Activated CD4-positive, alpha-beta memory T cell treated with anti-CD3 and anti-CD28 coated beads for 36 hours (primary cell): ENCODE measurements around the gene SHISA9. TPM values are rescaled to one million over a fixed set of nuclear protein-coding genes. Genes with fewer than 3 reads are reported as not detected.

Experiments
- CTCF ChIA-PET: fragments of 350-600 bp; sonication (Branson Sonifier 250); formaldehyde crosslinking; loops from one replicate; lab custom pipeline; 2021; ENCODE audit warnings: antibody characterized with exemption, inconsistent platforms; lab: Charles Lee
- POLR2A ChIA-PET: fragments of 350-600 bp; sonication (Branson Sonifier 250); formaldehyde crosslinking; loops from one replicate; lab custom pipeline; 2021; ENCODE audit warnings: antibody characterized with exemption; lab: Charles Lee
- DNase-seq: peaks from one replicate; pipeline ENCODE4 v3.0.0-alpha.2; 2020
- H3K27ac Mint-ChIP-seq: one replicate; pipeline ENCODE4 v1.8.0; 2021; ENCODE audit warnings: mixed read lengths
- H3K27me3 Mint-ChIP-seq: one replicate; pipeline ENCODE4 v1.8.0; 2021; ENCODE audit warnings: mixed read lengths
- H3K36me3 Mint-ChIP-seq: one replicate; pipeline ENCODE4 v1.8.0; 2021; ENCODE audit warnings: mixed read lengths
- H3K4me1 Mint-ChIP-seq: one replicate; pipeline ENCODE4 v1.8.0; 2021; ENCODE audit warnings: low read depth, mixed read lengths
- H3K4me3 Mint-ChIP-seq: one replicate; pipeline ENCODE4 v1.8.0; 2021; ENCODE audit warnings: mild to moderate bottlenecking, mixed read lengths
- H3K9me3 Mint-ChIP-seq: one replicate; pipeline ENCODE4 v1.8.0; 2021; ENCODE audit warnings: mixed read lengths
- intact Hi-C: fragments of 100-400 bp; cut with micrococcal nuclease; formaldehyde crosslinking; loops from one replicate; pipeline ENCODE4 v1.15.1; 2023
- total RNA-seq, 2 experiments: library from RNA; stranded (reverse); gene quantifications; one replicate each; pipeline ENCODE4 v1.2.3, GENCODE V29; 2021

SHISA9 gene
- total RNA-seq, 2 experiments from 2014 or later, result 0.05 TPM; not detected in 1

DNA sequence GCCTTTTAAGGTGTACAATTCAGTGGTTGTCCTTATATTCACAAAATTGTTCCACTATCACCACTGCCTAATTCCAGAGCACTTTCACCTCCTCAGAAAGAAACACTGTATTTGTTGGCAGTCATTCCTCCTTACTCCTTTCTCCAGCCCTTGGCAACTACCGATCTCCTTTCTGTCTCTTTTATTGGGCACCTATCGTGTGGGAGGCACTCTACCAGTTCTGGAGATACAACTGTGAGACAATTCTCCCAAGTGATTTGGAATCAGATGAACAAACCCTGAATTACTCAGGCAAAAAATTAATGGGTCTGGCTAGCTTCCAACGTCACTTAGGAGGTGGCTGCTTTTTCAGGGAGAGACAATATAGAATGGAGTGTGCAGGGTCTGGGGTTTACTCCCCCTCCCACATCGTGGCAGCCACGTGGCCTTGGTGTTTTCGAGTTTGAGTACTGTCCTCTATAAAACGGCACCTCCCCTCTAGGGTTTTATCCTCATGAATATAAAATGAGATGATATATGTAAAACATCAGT, 63.9 kb downstream of the SHISA9 start:
- no peak for DNase-seq
- no peaks in the 10 kb centered on the region for H3K27me3 Mint-ChIP-seq
- H3K4me1 Mint-ChIP-seq, result no peaks in the 10 kb centered on the region
- peaks cover 3% of the 10 kb centered on the region for H3K9me3 Mint-ChIP-seq
- CTCF ChIA-PET, result no interaction called here
- H3K4me3 Mint-ChIP-seq, result no peak overlapping the region
- intact Hi-C loops, result no loop called here
- POLR2A ChIA-PET, result no interaction called here
- H3K36me3 Mint-ChIP-seq, result no peaks in the 10 kb centered on the region
- no peak overlapping the region for H3K27ac Mint-ChIP-seq

DNA sequence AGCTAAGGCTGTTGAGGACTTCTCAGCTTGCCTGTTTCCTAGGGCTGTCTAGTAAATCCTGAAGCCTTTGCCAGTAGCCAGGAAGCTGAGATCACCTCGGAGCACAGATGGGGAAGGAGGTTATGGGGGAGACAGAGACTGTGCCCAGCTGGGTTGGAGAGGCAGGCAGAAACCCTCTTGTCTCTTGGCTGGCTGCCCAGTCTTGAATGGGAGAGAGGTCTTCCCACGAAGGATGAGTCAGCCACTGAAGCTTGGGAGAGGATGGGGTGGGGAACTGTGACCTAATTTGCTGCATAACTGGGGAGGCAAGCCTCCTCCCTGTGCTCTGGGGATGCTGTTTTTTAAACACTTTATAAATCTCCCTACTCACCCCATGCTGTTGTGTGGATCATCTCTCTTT, 69.8 kb downstream of the SHISA9 start:
- CTCF ChIA-PET, result no interaction called here
- POLR2A ChIA-PET, result no interaction called here

DNA sequence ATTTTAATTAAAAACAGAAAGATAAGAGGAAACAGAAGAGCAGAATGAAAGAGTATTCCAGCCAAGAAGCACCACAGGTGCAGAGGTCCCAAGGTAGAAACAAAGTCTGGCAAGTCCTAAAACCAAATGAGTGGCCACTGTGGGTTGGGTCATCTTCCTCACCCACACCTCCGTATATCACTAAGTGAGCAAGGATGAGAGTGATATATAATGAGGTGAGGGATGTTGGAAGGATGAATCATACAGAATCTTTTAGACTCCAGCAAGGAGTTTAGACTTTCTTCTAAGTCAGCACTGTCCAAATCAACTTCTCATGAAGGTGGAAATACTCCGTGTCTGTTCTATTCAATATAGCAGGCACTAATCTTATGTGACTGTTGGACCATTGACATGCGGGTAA, 70.8 kb downstream of the SHISA9 start:
- no peak for DNase-seq
- intact Hi-C loops, result no loop called here
- POLR2A ChIA-PET, result no interaction called here
- no peaks in the 10 kb centered on the region for H3K36me3 Mint-ChIP-seq
- peaks cover 3% of the 10 kb centered on the region for H3K9me3 Mint-ChIP-seq
- CTCF ChIA-PET, result no interaction called here
- H3K4me1 Mint-ChIP-seq, result no peaks in the 10 kb centered on the region
- H3K27ac Mint-ChIP-seq, result no peak overlapping the region
- H3K4me3 Mint-ChIP-seq, result no peak overlapping the region
- H3K27me3 Mint-ChIP-seq, result no peaks in the 10 kb centered on the region

More for the DNA sequence above, 69.8 kb downstream of the SHISA9 start:
- H3K4me1 Mint-ChIP-seq, result no peaks in the 10 kb centered on the region
- intact Hi-C loops, result no loop called here
- no peaks in the 10 kb centered on the region for H3K36me3 Mint-ChIP-seq
- no peak for DNase-seq
- H3K27ac Mint-ChIP-seq, result no peak overlapping the region
- no peak overlapping the region for H3K4me3 Mint-ChIP-seq
- peaks cover 3% of the 10 kb centered on the region for H3K9me3 Mint-ChIP-seq
- no peaks in the 10 kb centered on the region for H3K27me3 Mint-ChIP-seq

DNA sequence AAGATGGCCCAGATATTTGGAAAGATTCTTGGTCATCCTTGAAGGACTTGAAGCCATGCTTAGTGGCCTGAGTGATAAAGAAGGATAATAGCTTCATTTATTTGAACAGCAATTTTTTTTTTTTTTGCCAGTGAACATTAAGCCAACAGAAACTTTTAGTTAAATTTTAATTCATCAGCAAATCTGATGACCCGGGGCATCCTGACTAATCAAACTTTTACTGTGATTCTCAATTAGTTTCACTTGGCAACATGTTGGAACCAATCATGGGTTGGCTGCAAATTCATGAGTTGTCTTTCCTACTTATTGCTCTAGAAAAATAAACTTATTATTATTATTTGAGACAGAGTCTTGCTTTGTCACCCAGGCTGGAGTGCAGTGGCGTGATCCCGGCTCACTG, 74.4 kb downstream of the SHISA9 start:
- POLR2A ChIA-PET, result no interaction called here
- H3K9me3 Mint-ChIP-seq, result peaks cover 3% of the 10 kb centered on the region
- intact Hi-C loops, result no loop called here

DNA sequence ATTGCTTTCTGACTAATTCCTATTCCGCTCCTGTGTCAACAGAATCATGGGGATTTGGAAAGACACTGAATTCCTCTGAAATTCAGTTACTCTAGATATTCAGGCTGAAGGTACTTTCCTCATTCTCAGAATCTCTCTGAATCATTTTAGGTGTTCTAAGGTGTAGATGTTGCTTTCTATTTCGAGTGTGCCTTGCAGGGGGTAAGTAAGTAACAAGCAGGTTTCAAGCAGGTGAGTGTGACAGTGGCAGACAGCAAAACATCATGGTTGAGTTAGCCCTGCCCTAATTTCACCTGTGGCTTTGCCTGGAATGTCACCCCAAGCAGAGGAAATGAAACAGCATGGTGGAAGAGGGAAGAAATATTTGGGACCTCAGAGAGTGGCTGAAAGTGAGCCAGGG, 75.1 kb downstream of the SHISA9 start:
- no peaks in the 10 kb centered on the region for H3K27me3 Mint-ChIP-seq
- no peak overlapping the region for H3K4me3 Mint-ChIP-seq
- no peaks in the 10 kb centered on the region for H3K36me3 Mint-ChIP-seq
- intact Hi-C loops, result no loop called here
- CTCF ChIA-PET, result no interaction called here
- POLR2A ChIA-PET, result no interaction called here
- H3K9me3 Mint-ChIP-seq, result peaks cover 3% of the 10 kb centered on the region
- no peak overlapping the region for H3K27ac Mint-ChIP-seq
- H3K4me1 Mint-ChIP-seq, result no peaks in the 10 kb centered on the region
- no peak for DNase-seq

More for the DNA sequence above, 74.4 kb downstream of the SHISA9 start:
- Mint-ChIP-seq H3K27ac (no peak overlapping the region), H3K4me3 (no peak overlapping the region), H3K4me1 (no peaks in the 10 kb centered on the region), H3K27me3 (no peaks in the 10 kb centered on the region), H3K36me3 (no peaks in the 10 kb centered on the region)
- DNase-seq, result no peak
- CTCF ChIA-PET, result no interaction called here

DNA sequence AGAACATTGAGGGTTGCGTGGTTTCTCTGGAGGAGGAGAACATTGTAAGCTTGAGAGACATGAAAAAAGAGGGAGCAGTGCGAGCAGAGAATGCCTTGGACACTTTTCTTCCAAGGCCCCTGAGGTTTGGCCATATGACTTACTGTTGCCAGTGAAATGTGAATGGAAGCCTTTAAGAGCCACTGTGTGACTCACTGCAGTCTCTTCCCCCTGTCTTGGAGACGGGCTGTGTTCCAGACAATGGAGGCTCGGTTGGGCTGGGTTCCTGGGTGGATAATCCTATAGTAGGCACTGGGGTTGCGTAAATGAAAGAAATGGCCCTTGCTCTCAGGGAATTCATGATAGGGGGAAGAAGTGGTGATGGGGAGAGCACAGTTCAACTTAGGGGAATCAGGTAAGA, 75.5 kb downstream of the SHISA9 start:
- no peaks in the 10 kb centered on the region for H3K27me3 Mint-ChIP-seq
- ChIA-PET POLR2A (no interaction called here), CTCF (no interaction called here)
- H3K9me3 Mint-ChIP-seq, result peaks cover 3% of the 10 kb centered on the region
- H3K4me1 Mint-ChIP-seq, result no peaks in the 10 kb centered on the region
- no peak overlapping the region for H3K4me3 Mint-ChIP-seq
- no peaks in the 10 kb centered on the region for H3K36me3 Mint-ChIP-seq
- intact Hi-C loops, result no loop called here
- no peak overlapping the region for H3K27ac Mint-ChIP-seq
- DNase-seq, result no peak

DNA sequence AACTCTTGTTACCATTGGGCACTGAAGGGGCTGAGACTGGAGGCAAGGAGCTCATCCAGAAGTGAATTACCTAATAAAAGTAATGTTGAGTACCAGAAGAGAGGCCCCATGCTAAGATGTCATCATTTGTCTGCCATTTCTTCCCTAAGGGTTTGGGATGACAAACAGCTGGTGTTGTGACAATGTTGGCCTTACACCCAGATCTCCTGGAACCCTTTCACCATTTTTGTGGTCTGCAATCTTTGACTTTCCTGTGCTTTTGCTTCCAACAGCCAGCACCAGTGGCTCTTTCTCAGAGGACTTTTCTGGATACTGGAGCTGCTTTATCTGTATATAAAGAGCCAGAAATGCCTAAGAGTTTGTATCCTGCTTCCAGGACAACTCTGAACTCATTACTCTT, 84.1 kb downstream of the SHISA9 start:
- Mint-ChIP-seq H3K4me1 (no peaks in the 10 kb centered on the region), H3K27me3 (no peaks in the 10 kb centered on the region), H3K9me3 (no peaks in the 10 kb centered on the region), H3K36me3 (no peaks in the 10 kb centered on the region), H3K27ac (no peak overlapping the region), H3K4me3 (no peak overlapping the region)
- CTCF ChIA-PET, result no interaction called here
- intact Hi-C loops, result no loop called here
- DNase-seq, result no peak
- POLR2A ChIA-PET, result no interaction called here

DNA sequence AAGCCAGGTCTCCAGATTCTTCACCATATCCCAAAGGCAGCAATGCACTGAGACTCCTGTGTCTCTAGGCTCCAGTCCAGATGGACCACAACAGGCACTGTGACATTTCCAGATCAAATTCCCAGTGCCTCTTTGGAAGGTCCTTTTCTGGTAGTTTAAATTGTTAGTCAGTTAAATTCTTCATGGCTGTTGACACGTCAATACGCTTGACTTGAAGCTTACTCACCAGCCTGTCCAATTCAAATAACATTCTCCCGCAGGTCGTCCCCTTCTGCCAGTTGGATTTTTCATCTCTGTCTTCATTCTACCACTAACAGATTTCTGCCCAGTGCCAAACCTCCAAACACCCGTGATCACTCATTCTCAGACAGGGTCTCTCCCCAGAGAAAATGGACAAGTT, 86.7 kb downstream of the SHISA9 start:
- Mint-ChIP-seq H3K9me3 (no peaks in the 10 kb centered on the region), H3K27me3 (no peaks in the 10 kb centered on the region), H3K36me3 (no peaks in the 10 kb centered on the region), H3K4me1 (no peaks in the 10 kb centered on the region), H3K27ac (no peak overlapping the region), H3K4me3 (no peak overlapping the region)
- DNase-seq, result no peak
- ChIA-PET POLR2A (no interaction called here), CTCF (no interaction called here)
- intact Hi-C loops, result no loop called here

DNA sequence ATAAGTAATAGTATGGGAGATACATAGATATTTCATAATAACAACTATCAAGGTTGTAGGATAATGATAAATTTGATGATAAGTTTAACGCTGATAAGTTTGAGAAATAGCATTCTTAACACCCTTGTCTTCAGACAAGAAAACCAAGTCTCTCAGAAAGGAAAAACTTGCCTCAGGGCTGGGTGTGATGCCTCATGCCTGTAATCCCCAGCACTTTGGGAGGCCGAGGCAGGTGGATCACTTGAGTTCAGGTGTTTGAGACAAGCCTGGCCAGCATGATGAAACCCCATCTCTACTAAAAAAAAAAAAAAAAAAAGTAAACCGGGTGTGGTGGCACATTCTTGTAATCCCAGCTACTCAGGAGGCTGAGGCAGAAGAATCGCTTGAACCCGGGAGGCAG, 90.7 kb downstream of the SHISA9 start:
- Mint-ChIP-seq H3K36me3 (no peaks in the 10 kb centered on the region), H3K4me1 (no peaks in the 10 kb centered on the region), H3K9me3 (no peaks in the 10 kb centered on the region), H3K4me3 (no peak overlapping the region), H3K27me3 (no peaks in the 10 kb centered on the region), H3K27ac (no peak overlapping the region)
- intact Hi-C loops, result no loop called here
- DNase-seq, result no peak
- ChIA-PET CTCF (no interaction called here), POLR2A (no interaction called here)

DNA sequence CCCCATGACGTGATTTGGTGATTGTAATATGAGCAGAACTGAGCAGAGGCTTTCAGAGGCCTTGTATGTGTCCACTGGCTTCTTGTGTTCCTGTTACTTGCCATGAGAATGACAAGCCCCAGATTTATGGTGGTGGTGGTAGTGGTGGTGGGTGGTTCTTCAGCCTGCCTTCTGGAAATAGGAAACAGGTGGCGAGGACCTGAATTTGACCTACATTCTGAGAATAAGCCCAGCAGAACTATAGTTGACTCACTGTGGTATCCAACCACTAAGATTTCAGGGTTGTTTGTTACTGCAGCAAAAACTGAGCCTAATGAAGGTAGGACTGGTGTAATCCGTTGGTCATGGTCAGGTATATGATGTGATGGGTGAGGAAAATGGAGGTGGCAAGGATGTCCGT, 93.0 kb downstream of the SHISA9 start:
- ChIA-PET POLR2A (no interaction called here), CTCF (no interaction called here)
- DNase-seq, result no peak
- Mint-ChIP-seq H3K27ac (no peak overlapping the region), H3K4me3 (no peak overlapping the region), H3K36me3 (no peaks in the 10 kb centered on the region), H3K4me1 (no peaks in the 10 kb centered on the region), H3K9me3 (no peaks in the 10 kb centered on the region), H3K27me3 (no peaks in the 10 kb centered on the region)
- intact Hi-C loops, result no loop called here

DNA sequence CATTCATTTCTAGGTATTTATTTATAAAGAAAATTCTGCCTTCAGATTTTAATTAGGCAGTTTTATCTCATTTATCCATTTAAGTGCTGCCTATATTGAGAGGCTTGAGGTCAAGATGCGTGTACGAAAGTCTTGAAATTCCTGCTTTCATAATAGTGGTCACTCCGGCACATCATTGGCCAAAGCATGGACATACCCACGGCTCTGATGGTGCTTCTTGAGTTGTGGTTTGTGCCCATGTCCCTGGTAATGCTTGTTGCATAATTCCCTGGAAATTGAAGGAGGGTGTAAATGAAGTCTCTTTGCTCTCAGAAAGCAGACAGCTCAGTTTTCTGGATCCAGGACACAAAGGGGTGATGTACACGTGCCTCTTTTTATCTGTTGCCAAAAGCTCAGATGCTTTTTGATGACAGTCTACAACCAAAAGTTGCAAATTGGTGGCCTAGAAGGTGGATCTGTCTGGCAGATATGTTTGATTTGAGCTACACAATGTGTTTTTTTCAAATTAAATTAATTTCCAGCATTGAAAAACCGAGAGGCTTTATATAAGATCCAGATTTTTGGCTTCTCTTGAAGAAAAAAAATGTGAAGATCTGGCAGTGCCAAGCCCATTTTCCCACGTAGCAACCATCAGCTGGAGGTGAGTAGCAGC, 94.4 kb downstream of the SHISA9 start:
- Mint-ChIP-seq H3K9me3 (no peaks in the 10 kb centered on the region), H3K4me3 (no peak overlapping the region), H3K27me3 (no peaks in the 10 kb centered on the region), H3K4me1 (no peaks in the 10 kb centered on the region), H3K36me3 (no peaks in the 10 kb centered on the region), H3K27ac (no peak overlapping the region)
- POLR2A ChIA-PET, result no interaction called here
- intact Hi-C loops, result no loop called here
- CTCF ChIA-PET, result no interaction called here
- DNase-seq, result no peak

DNA sequence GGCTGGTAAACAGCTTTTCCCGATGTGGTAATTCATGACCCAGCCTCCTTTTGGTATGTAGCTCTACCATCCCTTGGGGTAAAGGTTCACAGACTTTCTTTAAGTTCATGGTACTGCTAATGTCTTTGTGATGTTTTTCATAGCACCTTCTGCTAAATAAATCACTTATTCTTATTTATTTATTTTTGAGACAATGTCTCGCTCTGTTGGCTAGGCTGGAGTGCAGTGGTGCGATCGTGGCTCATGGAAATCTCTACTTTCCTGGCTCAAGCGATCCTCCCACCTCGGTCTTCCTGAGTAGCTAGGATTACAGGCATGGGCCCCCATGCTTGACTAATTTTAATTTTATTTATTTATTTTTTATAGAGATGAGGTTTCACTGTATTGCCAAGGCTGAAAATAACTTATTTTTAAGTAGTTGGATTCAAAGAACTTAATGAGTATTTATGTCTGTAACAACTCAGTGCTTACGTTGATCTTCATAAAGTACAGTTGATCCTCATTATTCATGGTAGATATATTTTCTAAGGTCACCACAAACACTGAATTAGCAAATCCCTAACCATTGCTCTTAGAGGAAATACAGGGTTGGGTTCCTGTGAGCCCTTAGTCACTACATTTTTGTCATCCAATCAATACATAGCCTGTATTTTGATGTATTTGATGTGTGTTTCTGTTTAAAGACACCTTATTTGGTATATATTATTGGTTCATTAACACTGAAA, 97.1 kb downstream of the SHISA9 start:
- DNase-seq, result no peak
- Mint-ChIP-seq H3K27ac (no peak overlapping the region), H3K9me3 (no peaks in the 10 kb centered on the region), H3K36me3 (no peaks in the 10 kb centered on the region), H3K27me3 (no peaks in the 10 kb centered on the region), H3K4me1 (no peaks in the 10 kb centered on the region), H3K4me3 (no peak overlapping the region)
- intact Hi-C loops, result no loop called here
- ChIA-PET CTCF (no interaction called here), POLR2A (no interaction called here)

DNA sequence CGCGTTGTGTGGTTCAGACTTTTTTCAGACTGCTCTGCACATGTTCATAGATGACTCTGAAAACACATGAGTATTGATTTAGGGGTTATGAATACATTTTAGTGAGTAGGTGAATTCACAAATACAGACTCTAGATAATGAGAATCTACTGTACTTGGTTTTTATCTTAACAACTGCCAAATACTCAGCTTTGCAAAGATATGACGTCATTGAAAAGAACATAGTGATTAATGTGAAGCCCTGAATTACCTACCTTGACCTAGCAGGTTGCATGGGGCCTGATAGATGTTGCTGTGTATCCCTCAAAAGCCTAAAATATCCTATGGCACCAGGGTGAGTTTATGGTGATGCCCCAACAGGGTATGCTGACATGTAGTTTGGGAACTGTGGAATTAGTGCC, 98.0 kb downstream of the SHISA9 start:
- ChIA-PET CTCF (no interaction called here), POLR2A (no interaction called here)
- H3K27ac Mint-ChIP-seq, result no peak overlapping the region
- no peaks in the 10 kb centered on the region for H3K27me3 Mint-ChIP-seq
- H3K9me3 Mint-ChIP-seq, result no peaks in the 10 kb centered on the region
- H3K4me3 Mint-ChIP-seq, result no peak overlapping the region
- H3K4me1 Mint-ChIP-seq, result no peaks in the 10 kb centered on the region
- H3K36me3 Mint-ChIP-seq, result no peaks in the 10 kb centered on the region
- no peak for DNase-seq
- intact Hi-C loops, result no loop called here
